A549 (cell line): ENCODE results near the gene MRPL40. TPM values are rescaled to one million over a fixed set of nuclear protein-coding genes. Genes with fewer than 3 reads are reported as not detected.

Experiments used
- ATAC-seq, 2 experiments: fragments of 200-7000 bp in 1 of 2; fragments of >200 bp in 1 of 2; cut with Nextera tagmentation in 1 of 2; cut with Tn5 transposase in 1 of 2; 3 replicates each; pipeline versions ENCODE4 v1.8.0 to v1.9.1; 2018 to 2020; ENCODE audit warnings: mild to moderate bottlenecking in 1 of 2, moderate library complexity in 1 of 2
- CTCF ChIA-PET: fragments of 300-600 bp; sonication (Branson Sonifier 250); formaldehyde crosslinking; extraction: SDS; loops from one replicate; lab custom pipeline; 2021; ENCODE audit warnings: antibody characterized with exemption, inconsistent platforms; lab: Yijun Ruan, JAX
- POLR2A ChIA-PET: fragments of 350-600 bp; formaldehyde crosslinking; extraction: SDS; loops from one replicate; lab custom pipeline; 2021; ENCODE audit warnings: antibody characterized with exemption, inconsistent platforms; lab: Yijun Ruan, JAX
- DNase-seq, 2 experiments: peaks; one replicate each; pipeline versions ENCODE4 v3.0.0 to v3.0.0-alpha.2; 2011 to 2016; ENCODE audit warnings: low read depth in 1 of 2, low spot score in 1 of 2
- FAIRE-seq: peaks from 2 replicates; lab custom pipeline; 2011; peaks lifted over from hg19 to GRCh38; lab: Jason Lieb, UNC
- H3K27ac ChIP-seq, 2 experiments: fragments of >200 bp; sonication (Bioruptor Twin); formaldehyde crosslinking; 3 replicates each; pipeline ENCODE4 v1.5.1; 2016 to 2017
- H3K4me1 ChIP-seq: fragments of >200 bp; sonication (Bioruptor Twin); formaldehyde crosslinking; 3 replicates; pipeline ENCODE4 v1.6.1; 2016
- H3K4me2 ChIP-seq: fragments of >200 bp; sonication (Bioruptor Twin); formaldehyde crosslinking; 3 replicates; pipeline ENCODE4 v1.6.1; 2016
- H3K4me3 ChIP-seq: fragments of >200 bp; sonication (Bioruptor Twin); formaldehyde crosslinking; 3 replicates; pipeline ENCODE4 v1.5.1; 2016
- H3K9me3 ChIP-seq: fragments of >200 bp; sonication (Bioruptor Twin); formaldehyde crosslinking; 3 replicates; pipeline ENCODE4 v1.6.1; 2016
- CBX8 ChIP-seq: fragments of 200-600 bp; sonication (generic); IDR thresholded peaks from 2 replicates; pipeline ENCODE4 v1.6.1; 2016
- CEBPB ChIP-seq, 2 experiments: fragments of >200 bp in 1 of 2; sonication (Bioruptor Twin) in 1 of 2; formaldehyde crosslinking in 1 of 2; IDR thresholded peaks; 2 replicates each; pipeline ENCODE4 v1.6.1; 2012 to 2016
- CHD4 ChIP-seq: fragments of 200-600 bp; sonication (generic); IDR thresholded peaks from 2 replicates; pipeline ENCODE4 v1.6.1; 2016; ENCODE audit warnings: antibody characterized with exemption, mild to moderate bottlenecking, borderline replicate concordance
- E2F6 ChIP-seq: IDR thresholded peaks from 2 replicates; pipeline ENCODE4 v1.6.1; 2012; ENCODE audit warnings: low read depth, borderline replicate concordance
- EHF ChIP-seq: fragments of 250-450 bp; sonication (Bioruptor Pico); IDR thresholded peaks from 2 replicates; pipeline ENCODE4 v1.5.0; 2020; ENCODE audit warnings: mild to moderate bottlenecking
- EHMT2 ChIP-seq: fragments of 200-600 bp; sonication (generic); IDR thresholded peaks from 2 replicates; pipeline ENCODE4 v1.6.1; 2016; ENCODE audit warnings: antibody characterized with exemption, low read depth, mild to moderate bottlenecking, moderate library complexity
- ESRRA ChIP-seq: fragments of 150-350 bp; IDR thresholded peaks from 2 replicates; pipeline ENCODE4 v1.6.1; 2014; ENCODE audit warnings: mild to moderate bottlenecking, low read length, borderline replicate concordance
- HES2 ChIP-seq: fragments of >200 bp; sonication (Bioruptor Twin); formaldehyde crosslinking; IDR thresholded peaks from 2 replicates; pipeline ENCODE4 v1.6.1; 2016
- HMGXB4 ChIP-seq: fragments of 250-450 bp; sonication (Bioruptor Pico); IDR thresholded peaks from 2 replicates; pipeline ENCODE4 v1.5.0; 2021; ENCODE audit warnings: mild to moderate bottlenecking, moderate library complexity, borderline replicate concordance
- HOXA7 ChIP-seq: fragments of 250-450 bp; sonication (Bioruptor Pico); IDR thresholded peaks from 2 replicates; pipeline ENCODE4 v1.5.0; 2020; ENCODE audit warnings: mild to moderate bottlenecking, moderate library complexity
- HOXB13 ChIP-seq: fragments of 250-450 bp; sonication (Bioruptor Pico); IDR thresholded peaks from 2 replicates; pipeline ENCODE4 v1.5.0; 2020; ENCODE audit warnings: low read depth, mild to moderate bottlenecking, moderate library complexity
- JUNB ChIP-seq: fragments of >200 bp; sonication (Bioruptor Twin); formaldehyde crosslinking; IDR thresholded peaks from 2 replicates; pipeline ENCODE4 v1.6.1; 2016
- KDM1A ChIP-seq: fragments of 200-600 bp; sonication (generic); IDR thresholded peaks from 2 replicates; pipeline ENCODE4 v1.6.1; 2016; ENCODE audit warnings: low read depth, mild to moderate bottlenecking
- MAX ChIP-seq: IDR thresholded peaks from 2 replicates; pipeline ENCODE4 v1.6.1; 2012
- MYC ChIP-seq: IDR thresholded peaks from 2 replicates; pipeline ENCODE4 v1.6.1; 2012; ENCODE audit warnings: mild to moderate bottlenecking, inconsistent platforms, low read length, improper control_type of control experiment, borderline replicate concordance
- NR3C1 ChIP-seq: fragments of >200 bp; sonication (Bioruptor Twin); formaldehyde crosslinking; IDR thresholded peaks from 3 replicates; pipeline ENCODE4 v1.6.1; 2017
- PBX3 ChIP-seq: IDR thresholded peaks from 2 replicates; pipeline ENCODE4 v1.6.1; 2012
- POLR2A ChIP-seq: IDR thresholded peaks from 2 replicates; pipeline ENCODE4 v1.6.1; 2012; ENCODE audit warnings: mild to moderate bottlenecking, low read length
- POLR2AphosphoS2 ChIP-seq: conservative IDR thresholded peaks from 2 replicates; pipeline ENCODE4 v1.6.1; 2012; ENCODE audit warnings: low read length, improper control_type of control experiment, inconsistent platforms
- RAD21 ChIP-seq, 2 experiments: fragments of >200 bp in 1 of 2; sonication (Bioruptor Twin) in 1 of 2; formaldehyde crosslinking in 1 of 2; IDR thresholded peaks in 1 of 2; conservative IDR thresholded peaks in 1 of 2; 2 replicates in 1 of 2; 3 replicates in 1 of 2; pipeline ENCODE4 v1.6.1; 2012 to 2018; ENCODE audit warnings: inconsistent platforms in 1 of 2
- RFX5 ChIP-seq: fragments of 450-650 bp; IDR thresholded peaks from 2 replicates; pipeline ENCODE4 v1.7.1; 2014; ENCODE audit warnings: antibody characterized with exemption, mild to moderate bottlenecking, moderate library complexity
- SREBF2 ChIP-seq: fragments of 450-650 bp; IDR thresholded peaks from 2 replicates; pipeline ENCODE4 v1.6.1; 2014; ENCODE audit warnings: mild to moderate bottlenecking, moderate library complexity
- TFCP2L1 ChIP-seq: fragments of 250-450 bp; sonication (Bioruptor Pico); IDR thresholded peaks from 2 replicates; pipeline ENCODE4 v1.5.0; 2021; ENCODE audit warnings: mild to moderate bottlenecking
- USF2 ChIP-seq: fragments of 450-650 bp; IDR thresholded peaks from 2 replicates; pipeline ENCODE4 v1.6.1; 2014; ENCODE audit warnings: antibody characterized with exemption
- ZC3H11A ChIP-seq: fragments of 450-650 bp; IDR thresholded peaks from 2 replicates; pipeline ENCODE4 v1.6.1; 2014; ENCODE audit warnings: antibody characterized with exemption, mild to moderate bottlenecking
- ZFP36 ChIP-seq: fragments of 450-650 bp; IDR thresholded peaks from 2 replicates; pipeline ENCODE4 v1.6.1; 2014; ENCODE audit warnings: borderline replicate concordance; ENCODE audit not compliant: partially characterized antibody
- WGBS: methylation state at CpG from one replicate; pipeline ENCODE4 v1.1.6; 2017; ENCODE audit errors: missing lambda C conversion rate; 5-methylcytosine and 5-hydroxymethylcytosine counted together
- polyA plus RNA-seq, 4 experiments: library from polyadenylated mRNA; depleted of rRNA in 3 of 4; stranded (reverse); fragments of >200 nt; fragmentation: RNase III in 1 of 4; extraction: RNeasy Plus Mini Kit Qiagen cat#74134 plus additional on column Dnase treatment in 1 of 4; gene quantifications; 2 replicates in 3 of 4; 3 replicates in 1 of 4; pipeline ENCODE4 v1.2.3, GENCODE V29; 2011 to 2017

MRPL40 gene
- polyA plus RNA-seq, 2 of the 4 experiments (the other 2 are of a cell fraction): 32.1 to 45.7 TPM

- ATAC-seq: no peak
These were observed 24.4 kb upstream of the MRPL40 start for GRCh38 chr22:19407649-19408606.

GRCh38 chr22:19410941-19411689 lies 21.2 kb upstream of the MRPL40 start:
- CTCF ChIA-PET: interaction anchor here (1.0 to 1.7 kb wide), 3 partner anchors 9 to 232 kb away, joined by 3 to 4 read pairs (median 4); no protein-coding TSS in a partner anchor
- H3K4me2 ChIP-seq: no peak overlapping the region
- ATAC-seq: no peak
- TF ChIP-seq HMGXB4 (no peak), HES2 (no peak), SREBF2 (no peak), POLR2A (no peak), EHMT2 (no peak), HOXA7 (CRISPR knock-in tag) (no peak), RFX5 (no peak), CHD4 (no peak), RAD21 (conservative IDR thresholded peaks at IDR 0.05 in 1 of 2, IDR thresholded peaks at IDR 0.05 in 1 of 2) (no peak), JUNB (no peak), POLR2AphosphoS2 (no peak), CBX8 (no peak), ZC3H11A (no peak), MAX (no peak)
- TF ChIP-seq, all 56 proteins: peak for 0
- FAIRE-seq: no peak
- no peak for DNase-seq
- Histone ChIP-seq H3K27ac (no peak overlapping the region), H3K4me3 (no peak overlapping the region), H3K4me1 (no peaks in the 10 kb centered on the region), H3K9me3 (no peaks in the 10 kb centered on the region)
- POLR2A ChIA-PET: no interaction called here
- WGBS: 94% methylated on average over 6 of the region's 6 CpGs

More at GRCh38 chr22:19407649-19408606, 24.4 kb upstream of the MRPL40 start:
- H3K9me3 ChIP-seq: no peaks in the 10 kb centered on the region
- H3K4me1 ChIP-seq: no peaks in the 10 kb centered on the region
- no peak overlapping the region for H3K4me2 ChIP-seq
- H3K27ac ChIP-seq: no peak overlapping the region
- CTCF ChIA-PET: interaction anchor here (1.3 kb wide), 1 partner anchor 222 kb away, joined by 4 read pairs; no protein-coding TSS in a partner anchor
- WGBS: 93% methylated on average over 16 of the region's 16 CpGs
- DNase-seq (no peak), FAIRE-seq (no peak)
- TF ChIP-seq JUNB (no peak), MYC (no peak), HOXB13 (CRISPR knock-in tag) (no peak), MAX (no peak), ESRRA (no peak), CEBPB (IDR thresholded peaks at IDR 0.05) (no peak), USF2 (no peak), ZC3H11A (no peak), PBX3 (no peak), EHMT2 (no peak), ZFP36 (no peak), E2F6 (no peak), SREBF2 (no peak), TFCP2L1 (CRISPR knock-in tag) (no peak), NR3C1 (no peak), EHF (CRISPR knock-in tag) (no peak), KDM1A (no peak)
- POLR2A ChIA-PET: no interaction called here
- no peak overlapping the region for H3K4me3 ChIP-seq
